GM12878 (cell line): Measurements from ENCODE around the gene EEPD1. TPM values are rescaled to one million over a fixed set of nuclear protein-coding genes. Genes with fewer than 3 reads are reported as not detected.

ENCODE experiments used
- ATAC-seq: fragments of 200-7000 bp; cut with Tn5 transposase; 3 replicates; pipeline ENCODE4 v1.9.1; 2020; ENCODE audit warnings: mild to moderate bottlenecking, moderate library complexity
- BruUV-seq: library from RNA; stranded (reverse); fragments of 400-500 nt; replicated peaks from 2 replicates; lab custom pipeline; 2021; lab: Mats Ljungman, UMichigan
- CTCF ChIA-PET: fragments of 300-600 bp; sonication (Branson Sonifier 250); formaldehyde crosslinking; extraction: SDS; loops from one replicate; lab custom pipeline; 2021; ENCODE audit warnings: inconsistent platforms; lab: Yijun Ruan, JAX
- POLR2A ChIA-PET: fragments of 350-600 bp; formaldehyde crosslinking; extraction: SDS; loops from one replicate; lab custom pipeline; 2021; ENCODE audit warnings: inconsistent platforms; lab: Charles Lee
- RAD21 ChIA-PET: fragments of 300-600 bp; sonication (Branson Sonifier 250); formaldehyde crosslinking; loops from one replicate; lab custom pipeline; 2023; ENCODE audit warnings: antibody characterized with exemption; ENCODE audit not compliant: unreplicated experiment; lab: Charles Lee
- SMC1A ChIA-PET: fragments of 300-600 bp; sonication (Branson Sonifier 250); formaldehyde crosslinking; loops from one replicate; lab custom pipeline; 2023; ENCODE audit not compliant: unreplicated experiment, uncharacterized antibody; lab: Charles Lee
- DNase-seq: peaks from one replicate; pipeline ENCODE4 v3.0.0-alpha.2; 2011; ENCODE audit warnings: low read depth, low spot score
- FAIRE-seq: peaks from 3 replicates; lab custom pipeline; 2011; peaks lifted over from hg19 to GRCh38; lab: Jason Lieb, UNC
- H2AFZ ChIP-seq: 2 replicates; pipeline ENCODE4 v1.6.0; 2011; ENCODE audit warnings: low read depth, low read length, control low read depth; ENCODE audit not compliant: control insufficient read depth
- H3K27ac ChIP-seq: 2 replicates; pipeline ENCODE4 v1.5.1; 2011; ENCODE audit warnings: control low read depth; ENCODE audit not compliant: control insufficient read depth, insufficient read depth
- H3K27me3 ChIP-seq, 2 experiments: replicated peaks in 1 of 2; 2 replicates each; pipeline versions ENCODE4 v1.6.0 to v1.6.1; 2011; ENCODE audit warnings: low read length in 1 of 2; ENCODE audit not compliant: control insufficient read depth in 2 of 2, insufficient read depth in 2 of 2
- H3K36me3 ChIP-seq, 2 experiments: 2 replicates each; pipeline ENCODE4 v1.5.1; 2011; ENCODE audit warnings: low read length in 1 of 2; ENCODE audit not compliant: control insufficient read depth in 2 of 2, insufficient read depth in 2 of 2
- H3K4me1 ChIP-seq: 2 replicates; pipeline ENCODE4 v1.6.1; 2011; ENCODE audit warnings: mild to moderate bottlenecking, low read length, moderate library complexity, mixed read lengths; ENCODE audit not compliant: control insufficient read depth, insufficient read depth
- H3K4me2 ChIP-seq: 2 replicates; pipeline ENCODE4 v1.6.0; 2011; ENCODE audit warnings: control low read depth; ENCODE audit not compliant: control insufficient read depth, insufficient read depth
- H3K4me3 ChIP-seq: fragments of 200-600 bp; sonication (generic); 2 replicates; pipeline ENCODE4 v1.5.1; 2016
- H3K79me2 ChIP-seq: 2 replicates; pipeline ENCODE4 v1.6.0; 2011; ENCODE audit warnings: low read length; ENCODE audit not compliant: control insufficient read depth, insufficient read depth
- H3K9ac ChIP-seq: 2 replicates; pipeline ENCODE4 v1.8.0; 2011; ENCODE audit warnings: low read length, control low read depth, mixed read lengths; ENCODE audit not compliant: control insufficient read depth, insufficient read depth
- H3K9me3 ChIP-seq: replicated peaks from 3 replicates; pipeline ENCODE4 v1.5.1; 2011; ENCODE audit warnings: mild to moderate bottlenecking, low read length; ENCODE audit not compliant: control insufficient read depth, insufficient read depth
- H4K20me1 ChIP-seq: 2 replicates; pipeline ENCODE4 v1.6.0; 2011; ENCODE audit not compliant: control insufficient read depth, insufficient read depth
- BACH1 ChIP-seq: fragments of 450-650 bp; IDR thresholded peaks from 2 replicates; pipeline ENCODE4 v1.6.1; 2017; ENCODE audit warnings: mild to moderate bottlenecking, borderline replicate concordance
- CEBPB ChIP-seq, 2 experiments: fragments of 150-350 bp in 1 of 2; IDR thresholded peaks; 2 replicates each; pipeline ENCODE4 v1.6.1; 2012 to 2014; ENCODE audit warnings: low read depth in 2 of 2, low read length in 2 of 2, borderline replicate concordance in 1 of 2, inconsistent platforms in 1 of 2
- POLR2AphosphoS2 ChIP-seq: IDR thresholded peaks from 2 replicates; pipeline ENCODE4 v1.6.1; 2011; ENCODE audit warnings: low read depth, mild to moderate bottlenecking, low read length, improper control_type of control experiment, moderate library complexity
- WGBS: methylation state at CpG from one replicate; pipeline ENCODE4 v1.1.6; 2016; ENCODE audit warnings: low lambda C conversion rate; ENCODE audit not compliant: insufficient replicate concordance, insufficient coverage; ENCODE audit errors: missing lambda C conversion rate; 5-methylcytosine and 5-hydroxymethylcytosine counted together
- in situ Hi-C: fragments of 300-500 bp; cut with MboI; formaldehyde crosslinking; loops from 9 replicates; pipeline ENCODE4 v1.14.3; 2018; ENCODE audit warnings: mixed read lengths
- intact Hi-C: fragments of 100-400 bp; cut with micrococcal nuclease; formaldehyde crosslinking; loops from one replicate; pipeline ENCODE4 v1.14.2; 2022; ENCODE audit not compliant: unreplicated experiment
- polyA plus RNA-seq, 11 experiments: library from polyadenylated mRNA; depleted of rRNA in 4 of 11; unstranded in 6 of 11; stranded (reverse) in 5 of 11; fragments of >200 nt; fragmentation: Nextera tagmentation in 4 of 11; fragmentation: Illumina TruSeq in 1 of 11; extraction: Ambion mirVana in 4 of 11; extraction: Trizol in 1 of 11; gene quantifications; 1 replicate in 1 of 11; 2 replicates in 10 of 11; pipeline versions ENCODE4 v1.2.1 to v1.2.3, GENCODE V29; 2011 to 2016; ENCODE audit warnings: inconsistent platforms in 2 of 11, missing spikeins in 2 of 11, low read depth in 1 of 11
- total RNA-seq, 4 experiments: library from RNA; depleted of rRNA in 3 of 4; stranded (reverse); fragments of >200 nt in 3 of 4; fragmentation: Illumina TruSeq in 1 of 4; extraction: Trizol in 1 of 4; gene quantifications; 2 replicates each; pipeline versions ENCODE4 v1.2.1 to v1.2.3, GENCODE V29; 2013 to 2021

Gene EEPD1
- total and polyA plus RNA-seq, 10 of the 15 experiments (the other 5 are each of a cell fraction or from before 2014, with no cell fraction given): 0.24 to 2.8 (median 0.86) TPM; not detected in 1

DNA sequence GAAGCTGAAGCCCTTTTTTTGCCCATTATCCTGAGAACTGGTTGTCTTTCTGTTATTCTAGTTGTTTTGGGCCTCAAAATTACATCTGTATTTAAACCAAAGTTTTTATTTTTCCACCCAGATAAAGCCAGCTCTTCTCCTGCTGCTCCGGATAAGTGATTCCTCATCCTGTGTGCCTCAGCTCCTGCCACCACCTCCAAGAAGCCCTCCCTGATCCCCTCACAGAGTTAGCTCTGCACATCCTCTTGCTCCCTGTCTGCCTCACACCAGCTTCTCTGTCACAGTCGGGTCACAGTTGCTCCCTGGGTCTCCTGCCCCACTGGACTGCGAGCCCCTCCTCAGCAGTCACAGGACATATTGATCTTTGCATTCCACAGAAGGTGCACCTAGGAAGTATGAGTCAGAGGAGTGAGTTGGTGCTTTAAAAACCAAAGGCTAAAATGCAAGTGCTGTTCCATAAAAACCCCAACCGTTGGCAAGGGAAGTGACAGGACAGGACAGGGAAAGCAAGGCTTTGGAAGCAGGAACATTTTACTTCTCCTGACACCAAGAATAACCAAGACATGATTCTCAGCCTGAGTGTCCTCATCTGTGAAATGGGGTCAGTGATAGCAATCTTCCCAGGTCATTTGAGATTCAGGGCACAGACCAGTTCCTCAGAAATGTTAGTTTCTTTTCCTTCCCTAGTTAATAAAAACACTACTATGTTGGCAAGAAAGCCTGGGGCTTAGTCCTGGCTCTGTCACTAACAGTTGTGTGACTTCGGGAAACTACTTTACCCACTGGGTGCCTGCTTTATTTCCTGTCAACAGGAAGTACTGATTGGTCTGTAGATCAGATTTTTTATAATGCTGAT, 36.5 kb upstream of the EEPD1 start:
- ChIA-PET RAD21 (interaction anchor here (0.8 to 1.4 kb wide), 3 partner anchors 11 to 173 kb away, joined by 3 to 7 read pairs (median 3); no protein-coding TSS in a partner anchor), CTCF (interaction anchor here (0.8 to 2.1 kb wide), 8 partner anchors 11 to 201 kb away, joined by 3 to 6 read pairs (median 4); no protein-coding TSS in a partner anchor), SMC1A (interaction anchor here (0.7 to 1.6 kb wide), 9 partner anchors 10 to 171 kb away, joined by 3 to 15 read pairs (median 3); no protein-coding TSS in a partner anchor)
- in situ Hi-C loops: no loop called here
- intact Hi-C loops: no loop called here
- Histone ChIP-seq H3K27me3 (peaks cover 0 to 6% of the 10 kb centered on the region in 2 experiments; a peak in 3 of 4 replicates), H3K79me2 (no peaks in the 10 kb centered on the region), H3K27ac (no peak overlapping the region), H3K4me2 (no peak overlapping the region), H3K9ac (no peak overlapping the region), H3K9me3 (no peaks in the 10 kb centered on the region; the same call in 2 of the 3 replicates)
- no peak for FAIRE-seq
- ATAC-seq: no peak
- TF ChIP-seq BACH1 (no peak), POLR2AphosphoS2 (no peak), CEBPB (IDR thresholded peaks at IDR 0.05; ENCODE audit: borderline replicate concordance in 1 of 2, low read depth in 2 of 2, low read length in 2 of 2) (0 out of 4 replicates have a peak, but pooled peaks of 1 of the 2 experiments have one; percentile 2)
- TF ChIP-seq, all 136 proteins: peak for 1
- DNase-seq: no peak
- Histone ChIP-seq H2AFZ (no peak overlapping the region), H3K36me3 (no peaks in the 10 kb centered on the region), H4K20me1 (no peaks in the 10 kb centered on the region), H3K4me3 (no peak overlapping the region), H3K4me1 (peaks cover 11% of the 10 kb centered on the region)
- BruUV-seq: no TSS peak
- WGBS: 39% methylated on average over 5 of the region's 5 CpGs
- POLR2A ChIA-PET: no interaction called here
